ENCODE data around the gene PRR23C.

DNA sequence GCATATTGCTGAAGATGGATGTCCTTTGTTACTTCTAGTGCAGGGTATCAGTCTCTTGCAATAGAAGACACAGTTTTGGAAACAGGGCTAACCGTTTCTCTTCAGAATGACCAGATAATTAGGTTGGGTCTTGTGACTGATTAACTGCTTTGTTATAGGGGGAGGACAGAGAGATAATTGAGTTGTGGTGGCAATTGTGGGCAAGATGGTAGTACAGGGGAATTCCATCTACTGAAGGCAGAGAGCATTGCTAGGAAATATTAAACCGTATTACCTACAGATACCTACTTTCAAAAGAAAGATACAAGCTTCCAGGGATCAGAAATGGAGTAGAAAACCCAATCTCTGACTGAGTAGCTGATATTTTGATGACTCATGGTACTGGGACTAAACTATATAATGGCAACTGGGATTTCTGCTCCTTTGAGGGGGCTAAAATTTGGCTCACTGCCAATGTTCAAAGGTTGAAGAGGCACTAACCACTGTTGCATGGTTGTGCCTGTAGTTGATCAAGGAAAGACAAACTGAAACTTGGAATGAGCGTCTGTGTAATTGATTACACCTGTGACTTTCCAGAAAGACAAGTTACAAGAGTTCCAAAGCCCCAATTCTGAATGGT lies 28.2 kb downstream of the PRR23C start:
- TF ChIP-seq POLR2AphosphoS5 (IDR thresholded peaks at IDR 0.05; ENCODE audit: borderline replicate concordance, low read depth, low read length) (no peak), EZH2 (IDR thresholded peaks at IDR 0.05) (no peak), FOXP2 (optimal IDR thresholded peaks at IDR 0.05; ENCODE audit: control extremely low read depth, extremely low read length, insufficient read depth) (no peak)
